Caco-2 (cell line): ENCODE data around the gene TRDMT1. TPM values are rescaled to one million over a fixed set of nuclear protein-coding genes. Genes with fewer than 3 reads are reported as not detected.
A peak's percentile ranks its signal among the peaks of the same experiment; 100 is the strongest.

ENCODE experiments used
- BruUV-seq: library from RNA; stranded (reverse); fragments of 400-500 nt; replicated peaks from 2 replicates; lab custom pipeline; 2021; lab: Mats Ljungman, UMichigan
- CTCF ChIA-PET: fragments of 300-600 bp; sonication (Branson Sonifier 250); formaldehyde crosslinking; loops from one replicate; lab custom pipeline; 2022; ENCODE audit warnings: antibody characterized with exemption; lab: Charles Lee
- POLR2A ChIA-PET: fragments of 300-600 bp; sonication (Branson Sonifier 250); formaldehyde crosslinking; loops from one replicate; lab custom pipeline; 2022; ENCODE audit warnings: antibody characterized with exemption; lab: Charles Lee
- DNase-seq, 2 experiments: peaks; one replicate each; pipeline versions ENCODE4 v3.0.0 to v3.0.0-alpha.2; 2020 to 2022
- H3K27me3 ChIP-seq: replicated peaks from 2 replicates; pipeline ENCODE4 v1.6.0; 2011; ENCODE audit warnings: low read length; ENCODE audit not compliant: control insufficient read depth, insufficient read depth
- H3K36me3 ChIP-seq: 2 replicates; pipeline ENCODE4 v1.5.1; 2011; ENCODE audit warnings: low read length; ENCODE audit not compliant: control insufficient read depth, insufficient read depth
- H3K4me1 ChIP-seq: fragments of 250-450 bp; sonication (Bioruptor Pico); 2 replicates; pipeline ENCODE4 v1.5.1; 2020; ENCODE audit warnings: mild to moderate bottlenecking
- H3K4me3 ChIP-seq: 2 replicates; pipeline ENCODE4 v1.5.1; 2011; ENCODE audit warnings: low read depth, mild to moderate bottlenecking, control low read depth, low read length
- H3K9me3 ChIP-seq: fragments of 250-450 bp; sonication (Bioruptor Pico); 2 replicates; pipeline ENCODE4 v1.5.1; 2020; ENCODE audit warnings: mild to moderate bottlenecking, moderate library complexity
- H3K27ac Mint-ChIP-seq: one replicate; pipeline ENCODE4 v1.8.0; 2022; ENCODE audit warnings: mixed read lengths; ENCODE audit not compliant: unreplicated experiment
- H3K27me3 Mint-ChIP-seq: one replicate; pipeline ENCODE4 v1.8.0; 2022; ENCODE audit warnings: mixed read lengths; ENCODE audit not compliant: insufficient read depth, unreplicated experiment
- H3K36me3 Mint-ChIP-seq: one replicate; pipeline ENCODE4 v1.8.0; 2022; ENCODE audit warnings: mild to moderate bottlenecking, mixed read lengths; ENCODE audit not compliant: insufficient read depth, unreplicated experiment
- H3K4me1 Mint-ChIP-seq: one replicate; pipeline ENCODE4 v1.8.0; 2022; ENCODE audit warnings: low read depth, mixed read lengths; ENCODE audit not compliant: unreplicated experiment
- H3K4me3 Mint-ChIP-seq: one replicate; pipeline ENCODE4 v1.8.0; 2022; ENCODE audit warnings: mild to moderate bottlenecking, moderate library complexity, mixed read lengths; ENCODE audit not compliant: unreplicated experiment
- H3K9me3 Mint-ChIP-seq: one replicate; pipeline ENCODE4 v1.8.0; 2022; ENCODE audit warnings: mixed read lengths; ENCODE audit not compliant: unreplicated experiment
- CTCF ChIP-seq, 2 experiments: fragments of 200-600 bp in 1 of 2; IDR thresholded peaks; 1 replicate in 1 of 2; 2 replicates in 1 of 2; pipeline versions ENCODE4 v1.5.1 to v1.8.0; 2011 to 2022; ENCODE audit warnings: antibody characterized with exemption in 1 of 2, control low read depth in 1 of 2, inconsistent platforms in 1 of 2, low read depth in 1 of 2, low read length in 1 of 2, mild to moderate bottlenecking in 1 of 2, moderate library complexity in 1 of 2; ENCODE audit not compliant: insufficient read depth in 1 of 2, severe bottlenecking in 1 of 2, unreplicated experiment in 1 of 2
- intact Hi-C: fragments of 100-400 bp; cut with micrococcal nuclease; formaldehyde crosslinking; loops from one replicate; pipeline ENCODE4 v1.10.0; 2022; ENCODE audit not compliant: unreplicated experiment
- total RNA-seq: library from RNA; stranded (reverse); gene quantifications from 2 replicates; pipeline ENCODE4 v1.2.3, GENCODE V29; 2022

TRDMT1 gene
- total RNA-seq, 1 experiment from 2014 or later, result 8.6 TPM

GRCh38 chr10:17199351-17199804, 2.1 kb downstream of the TRDMT1 start:
- H3K4me1 ChIP-seq, result peaks cover 20% of the 10 kb centered on the region
- no peaks in the 10 kb centered on the region for H3K27me3 ChIP-seq
- BruUV-seq, result no TSS peak
- no peak overlapping the region for H3K4me3 ChIP-seq
- ChIA-PET POLR2A (no interaction called here), CTCF (no interaction called here)
- peaks cover 9% of the 10 kb centered on the region for H3K9me3 Mint-ChIP-seq
- no peak overlapping the region for H3K27ac Mint-ChIP-seq
- no peak for DNase-seq
- peaks cover 36% of the 10 kb centered on the region for H3K4me1 Mint-ChIP-seq
- intact Hi-C loops, result no loop called here
- no peaks in the 10 kb centered on the region for H3K36me3 ChIP-seq
- H3K9me3 ChIP-seq, result no peaks in the 10 kb centered on the region
- H3K27me3 Mint-ChIP-seq, result no peaks in the 10 kb centered on the region
- H3K4me3 Mint-ChIP-seq, result peak overlapping the region; percentile 2
- H3K36me3 Mint-ChIP-seq, result peaks cover 11% of the 10 kb centered on the region
- no peak for TF ChIP-seq CTCF (IDR thresholded peaks at IDR 0.05; ENCODE audit: insufficient read depth in 1 of 2, low read depth in 1 of 2, low read length in 1 of 2, severe bottlenecking in 1 of 2, unreplicated experiment in 1 of 2)

DNA sequence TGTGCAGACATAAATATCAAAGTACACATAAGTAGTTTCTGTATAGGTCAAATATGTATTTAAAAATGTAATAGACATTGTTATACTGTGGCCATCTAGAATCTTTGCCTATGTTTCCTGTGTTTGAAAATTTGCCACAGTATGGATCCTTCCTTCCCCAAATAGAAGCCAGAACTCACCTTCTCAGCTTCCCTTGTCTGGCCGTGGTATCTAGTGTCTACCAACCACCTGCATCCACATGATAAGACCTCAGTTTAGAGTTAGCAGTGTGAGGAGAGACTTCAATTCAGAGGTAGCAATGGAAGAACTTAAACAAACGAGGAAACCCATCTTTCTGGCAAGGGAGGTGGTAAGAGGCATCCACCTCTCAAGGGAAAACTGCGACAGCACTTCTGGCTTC, 4.9 kb downstream of the TRDMT1 start:
- intact Hi-C loops, result no loop called here
- peaks cover 22% of the 10 kb centered on the region for H3K4me1 Mint-ChIP-seq

GRCh38 chr10:17196045-17196444, 5.4 kb downstream of the TRDMT1 start:
- POLR2A ChIA-PET, result no interaction called here
- H3K36me3 Mint-ChIP-seq, result peaks cover 2% of the 10 kb centered on the region
- H3K4me3 Mint-ChIP-seq, result no peak overlapping the region
- Histone ChIP-seq H3K4me3 (no peak overlapping the region), H3K9me3 (no peaks in the 10 kb centered on the region), H3K36me3 (no peaks in the 10 kb centered on the region), H3K27me3 (no peaks in the 10 kb centered on the region), H3K4me1 (peaks cover 3% of the 10 kb centered on the region; the same call in 1 of the 2 replicates)
- DNase-seq, result no peak
- BruUV-seq, result no TSS peak
- CTCF ChIA-PET, result no interaction called here
- H3K9me3 Mint-ChIP-seq, result no peaks in the 10 kb centered on the region
- H3K27ac Mint-ChIP-seq, result no peak overlapping the region
- intact Hi-C loops, result no loop called here
- H3K27me3 Mint-ChIP-seq, result no peaks in the 10 kb centered on the region
- no peak for TF ChIP-seq CTCF (IDR thresholded peaks at IDR 0.05; ENCODE audit: insufficient read depth in 1 of 2, low read depth in 1 of 2, low read length in 1 of 2, severe bottlenecking in 1 of 2, unreplicated experiment in 1 of 2)
- peaks cover 22% of the 10 kb centered on the region for H3K4me1 Mint-ChIP-seq

More for the DNA sequence above, 4.9 kb downstream of the TRDMT1 start:
- BruUV-seq, result no TSS peak
- Mint-ChIP-seq H3K4me3 (no peak overlapping the region), H3K27ac (no peak overlapping the region), H3K36me3 (peaks cover 7% of the 10 kb centered on the region), H3K9me3 (no peaks in the 10 kb centered on the region), H3K27me3 (no peaks in the 10 kb centered on the region)
- H3K4me3 ChIP-seq, result no peak overlapping the region
- no peaks in the 10 kb centered on the region for H3K27me3 ChIP-seq
- H3K36me3 ChIP-seq, result no peaks in the 10 kb centered on the region
- no peak for DNase-seq
- CTCF ChIA-PET, result no interaction called here
- no peak for TF ChIP-seq CTCF (IDR thresholded peaks at IDR 0.05; ENCODE audit: insufficient read depth in 1 of 2, low read depth in 1 of 2, low read length in 1 of 2, severe bottlenecking in 1 of 2, unreplicated experiment in 1 of 2)
- peaks cover 3% of the 10 kb centered on the region for H3K4me1 ChIP-seq
- no peaks in the 10 kb centered on the region for H3K9me3 ChIP-seq
- POLR2A ChIA-PET, result no interaction called here
